Spleen (tissue), 7 donors: ENCODE measurements around the gene CNDP2.

Experiments used
- POLR2A ChIP-seq, 3 donors: fragments of 450-650 bp; IDR thresholded peaks; one replicate each; pipeline ENCODE4 v1.5.1; 2017; ENCODE audit warnings: antibody characterized with exemption in 3 of 3, mild to moderate bottlenecking in 1 of 3
- POLR2AphosphoS5 ChIP-seq, 3 donors: sonication (generic); formaldehyde crosslinking; IDR thresholded peaks; one replicate each; pipeline ENCODE4 v1.5.1; 2017; ENCODE audit warnings: antibody characterized with exemption in 3 of 3
- TF ChIP-seq, protein P1 (sequence below), 11 experiments: fragments of 200-600 bp in 7 of 11; fragments of 450-650 bp in 4 of 11; sonication (generic) in 4 of 11; IDR thresholded peaks in 8 of 11; conservative IDR thresholded peaks in 3 of 11; 1 replicate in 7 of 11; 2 replicates in 4 of 11; pipeline versions ENCODE4 v1.4.0 to v1.8.0; 2016 to 2021; ENCODE audit warnings: antibody characterized with exemption in 11 of 11, inconsistent platforms in 4 of 11, mild to moderate bottlenecking in 1 of 11
- donor health status: DM: no; HTN: no; CAD: no; lungs with moderate emphysema.
- donor health status: DM: no; HTN: no; CAD: no.
- donor health status: DM: no; HTN: no; CAD: no.

DNA sequence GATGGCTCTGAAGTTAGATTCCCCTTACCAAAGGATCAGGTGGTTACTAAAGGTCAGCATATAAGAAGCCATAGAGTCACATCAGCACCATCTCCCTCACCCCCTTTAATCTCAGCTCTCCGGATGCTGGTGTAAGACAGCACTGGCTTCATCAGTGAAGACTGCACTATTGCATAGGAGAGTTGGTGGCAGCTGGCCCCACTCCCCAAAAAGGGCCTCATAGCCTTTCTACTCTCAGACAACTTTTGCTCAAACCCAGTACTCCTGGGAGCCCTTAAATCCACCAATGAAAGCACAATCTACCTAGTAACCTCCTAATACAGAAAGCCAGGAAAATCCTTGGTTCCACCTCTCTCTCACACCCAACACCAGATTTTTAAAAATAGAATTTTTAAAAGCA lies 32.2 kb upstream of the CNDP2 start:
- TF ChIP-seq POLR2A (IDR thresholded peaks at IDR 0.05) (no peak), POLR2AphosphoS5 (IDR thresholded peaks at IDR 0.05) (no peak)
- TF ChIP-seq, protein P1, sequence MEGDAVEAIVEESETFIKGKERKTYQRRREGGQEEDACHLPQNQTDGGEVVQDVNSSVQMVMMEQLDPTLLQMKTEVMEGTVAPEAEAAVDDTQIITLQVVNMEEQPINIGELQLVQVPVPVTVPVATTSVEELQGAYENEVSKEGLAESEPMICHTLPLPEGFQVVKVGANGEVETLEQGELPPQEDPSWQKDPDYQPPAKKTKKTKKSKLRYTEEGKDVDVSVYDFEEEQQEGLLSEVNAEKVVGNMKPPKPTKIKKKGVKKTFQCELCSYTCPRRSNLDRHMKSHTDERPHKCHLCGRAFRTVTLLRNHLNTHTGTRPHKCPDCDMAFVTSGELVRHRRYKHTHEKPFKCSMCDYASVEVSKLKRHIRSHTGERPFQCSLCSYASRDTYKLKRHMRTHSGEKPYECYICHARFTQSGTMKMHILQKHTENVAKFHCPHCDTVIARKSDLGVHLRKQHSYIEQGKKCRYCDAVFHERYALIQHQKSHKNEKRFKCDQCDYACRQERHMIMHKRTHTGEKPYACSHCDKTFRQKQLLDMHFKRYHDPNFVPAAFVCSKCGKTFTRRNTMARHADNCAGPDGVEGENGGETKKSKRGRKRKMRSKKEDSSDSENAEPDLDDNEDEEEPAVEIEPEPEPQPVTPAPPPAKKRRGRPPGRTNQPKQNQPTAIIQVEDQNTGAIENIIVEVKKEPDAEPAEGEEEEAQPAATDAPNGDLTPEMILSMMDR (IDR thresholded peaks at IDR 0.05 in 8 of 11, conservative IDR thresholded peaks at IDR 0.05 in 3 of 11), result no peak
